ENCODE measurements around the gene PCDH15.

GRCh38 chr10:54609423-54609822, 191.6 kb downstream of the PCDH15 start:
- TF ChIP-seq RAD21 (IDR thresholded peaks at IDR 0.05; ENCODE audit: low read length) (no peak), CTCF (conservative IDR thresholded peaks at IDR 0.05; ENCODE audit: low read depth, low read length) (no peak), MAZ (IDR thresholded peaks at IDR 0.05; ENCODE audit: borderline replicate concordance, low read depth, low read length) (no peak), POLR2A (IDR thresholded peaks at IDR 0.05; ENCODE audit: low read depth, low read length) (no peak), USF2 (IDR thresholded peaks at IDR 0.05; ENCODE audit: low read depth, low read length) (no peak), MAFK (IDR thresholded peaks at IDR 0.05; ENCODE audit: low read depth, low read length) (no peak), RFX5 (IDR thresholded peaks at IDR 0.05; ENCODE audit: low read depth, low read length) (no peak), SMC3 (IDR thresholded peaks at IDR 0.05; ENCODE audit: low read depth, low read length) (no peak)

All from IMR-90 (cell line).